Astrocyte (in vitro differentiated cells and primary cell): ENCODE data around the gene IGSF3.

Experiments used
- CTCF ChIP-seq: IDR thresholded peaks from 2 replicates; pipeline ENCODE4 v1.5.1; 2011; ENCODE audit warnings: low read depth, mild to moderate bottlenecking, inconsistent platforms, low read length, moderate library complexity; ENCODE audit not compliant: insufficient read depth
- EZH2 ChIP-seq: IDR thresholded peaks from 2 replicates; pipeline ENCODE4 v1.6.1; 2012; ENCODE audit warnings: mild to moderate bottlenecking, low read length, inconsistent platforms; ENCODE audit not compliant: insufficient read depth

- no peak for TF ChIP-seq CTCF
- no peak for TF ChIP-seq EZH2
Measured at GRCh38 chr1:116546354-116546977, 121.1 kb downstream of the IGSF3 start.
